Calu3 (cell line): Measurements from ENCODE around the gene SND1. TPM values are rescaled to one million over a fixed set of nuclear protein-coding genes. Genes with fewer than 3 reads are reported as not detected.

Source experiments
- BruUV-seq: library from RNA; stranded (reverse); fragments of 400-500 nt; replicated peaks from 2 replicates; lab custom pipeline; 2021; lab: Mats Ljungman, UMichigan
- CTCF ChIA-PET: fragments of 300-600 bp; sonication (Branson Sonifier 250); formaldehyde crosslinking; loops from one replicate; lab custom pipeline; 2022; ENCODE audit warnings: antibody characterized with exemption; lab: Charles Lee
- DNase-seq: peaks from one replicate; pipeline ENCODE4 v3.0.0; 2022
- H3K27ac Mint-ChIP-seq: one replicate; pipeline ENCODE4 v1.8.0; 2022; ENCODE audit warnings: mixed read lengths; ENCODE audit not compliant: unreplicated experiment
- H3K27me3 Mint-ChIP-seq: one replicate; pipeline ENCODE4 v1.8.0; 2022; ENCODE audit warnings: mixed read lengths; ENCODE audit not compliant: unreplicated experiment
- H3K36me3 Mint-ChIP-seq: one replicate; pipeline ENCODE4 v1.8.0; 2022; ENCODE audit warnings: mild to moderate bottlenecking, moderate library complexity, mixed read lengths; ENCODE audit not compliant: insufficient read depth, unreplicated experiment
- H3K4me1 Mint-ChIP-seq: one replicate; pipeline ENCODE4 v1.8.0; 2022; ENCODE audit warnings: mild to moderate bottlenecking, low read depth, mixed read lengths; ENCODE audit not compliant: unreplicated experiment
- H3K4me3 Mint-ChIP-seq: one replicate; pipeline ENCODE4 v1.8.0; 2022; ENCODE audit warnings: mild to moderate bottlenecking, low read depth, moderate library complexity, mixed read lengths; ENCODE audit not compliant: unreplicated experiment
- H3K9me3 Mint-ChIP-seq: one replicate; pipeline ENCODE4 v1.8.0; 2022; ENCODE audit warnings: low read depth, mixed read lengths; ENCODE audit not compliant: unreplicated experiment
- CTCF ChIP-seq: fragments of 200-600 bp; IDR thresholded peaks from one replicate; pipeline ENCODE4 v1.8.0; 2022; ENCODE audit warnings: antibody characterized with exemption; ENCODE audit not compliant: unreplicated experiment
- intact Hi-C: fragments of 100-400 bp; cut with micrococcal nuclease; formaldehyde crosslinking; loops from one replicate; pipeline ENCODE4 v1.10.0; 2022; ENCODE audit not compliant: unreplicated experiment
- total RNA-seq: library from RNA; stranded (reverse); gene quantifications from 2 replicates; pipeline ENCODE4 v1.2.3, GENCODE V29; 2022

The SND1 gene
- total RNA-seq, 1 experiment from 2014 or later, result 205 TPM

GRCh38 chr7:128042012-128042411, 390.0 kb downstream of the SND1 start:
- Mint-ChIP-seq H3K27me3 (no peaks in the 10 kb centered on the region), H3K27ac (no peak overlapping the region), H3K36me3 (peaks cover 4% of the 10 kb centered on the region), H3K9me3 (no peaks in the 10 kb centered on the region), H3K4me1 (peaks cover 17% of the 10 kb centered on the region), H3K4me3 (no peak overlapping the region)
- no peak for DNase-seq
- BruUV-seq, result no TSS peak
- CTCF ChIA-PET, result no interaction called here
- no peak for TF ChIP-seq CTCF
- intact Hi-C loops, result no loop called here

GRCh38 chr7:128044064-128044463, 392.1 kb downstream of the SND1 start:
- BruUV-seq, result no TSS peak
- CTCF ChIA-PET, result no interaction called here
- H3K27ac Mint-ChIP-seq, result no peak overlapping the region
- no peaks in the 10 kb centered on the region for H3K27me3 Mint-ChIP-seq
- H3K4me3 Mint-ChIP-seq, result no peak overlapping the region
- H3K4me1 Mint-ChIP-seq, result peaks cover 17% of the 10 kb centered on the region
- H3K36me3 Mint-ChIP-seq, result no peaks in the 10 kb centered on the region
- intact Hi-C loops, result no loop called here
- TF ChIP-seq CTCF, result no peak
- H3K9me3 Mint-ChIP-seq, result no peaks in the 10 kb centered on the region
- no peak for DNase-seq

- Mint-ChIP-seq H3K9me3 (no peaks in the 10 kb centered on the region), H3K27ac (no peak overlapping the region), H3K4me1 (peaks cover 17% of the 10 kb centered on the region), H3K4me3 (no peak overlapping the region), H3K27me3 (no peaks in the 10 kb centered on the region), H3K36me3 (no peaks in the 10 kb centered on the region)
- BruUV-seq, result no TSS peak
- CTCF ChIA-PET, result no interaction called here
- no peak for DNase-seq
- intact Hi-C loops, result no loop called here
- TF ChIP-seq CTCF, result no peak
Observed at GRCh38 chr7:128045158-128045557, 393.2 kb downstream of the SND1 start.

GRCh38 chr7:128045766-128046165, 393.8 kb downstream of the SND1 start:
- intact Hi-C loops, result no loop called here
- TF ChIP-seq CTCF, result no peak
- H3K4me1 Mint-ChIP-seq, result peaks cover 12% of the 10 kb centered on the region
- H3K9me3 Mint-ChIP-seq, result no peaks in the 10 kb centered on the region
- no peak overlapping the region for H3K27ac Mint-ChIP-seq
- no peak overlapping the region for H3K4me3 Mint-ChIP-seq
- CTCF ChIA-PET, result no interaction called here
- BruUV-seq, result no TSS peak
- H3K36me3 Mint-ChIP-seq, result no peaks in the 10 kb centered on the region
- DNase-seq, result no peak
- H3K27me3 Mint-ChIP-seq, result no peaks in the 10 kb centered on the region
